Aorta (tissue), 5 donors: ENCODE results near the gene SOX15. TPM values are rescaled to one million over a fixed set of nuclear protein-coding genes. Genes with fewer than 3 reads are reported as not detected.

ENCODE experiments used
- ATAC-seq: fragments of 200-7000 bp; cut with Tn5 transposase; one replicate; pipeline ENCODE4 v1.9.1; 2022; ENCODE audit warnings: moderate library complexity; ENCODE audit not compliant: low FRiP score
- DNase-seq, 2 donors: peaks; one replicate each; pipeline ENCODE4 v3.0.0-alpha.2; 2020
- H3K27ac ChIP-seq, 2 donors: one replicate each; pipeline ENCODE4 v1.5.1; 2013; ENCODE audit warnings: low read length in 2 of 2, mild to moderate bottlenecking in 2 of 2, moderate library complexity in 2 of 2, control low read depth in 1 of 2, inconsistent platforms in 1 of 2, low read depth in 1 of 2
- H3K27me3 ChIP-seq, 2 donors: one replicate each; pipeline ENCODE4 v1.6.1; 2013; ENCODE audit warnings: control low read depth in 1 of 2, low read length in 1 of 2, mild to moderate bottlenecking in 1 of 2, moderate library complexity in 1 of 2; ENCODE audit not compliant: insufficient read depth in 2 of 2, control insufficient read depth in 1 of 2
- H3K36me3 ChIP-seq, 2 donors: one replicate each; pipeline ENCODE4 v1.6.1; 2013; ENCODE audit warnings: control low read depth in 1 of 2, low read length in 1 of 2, mild to moderate bottlenecking in 1 of 2; ENCODE audit not compliant: insufficient read depth in 2 of 2, control insufficient read depth in 1 of 2
- H3K4me1 ChIP-seq, 2 donors: one replicate each; pipeline ENCODE4 v1.6.1; 2013; ENCODE audit warnings: low read length in 2 of 2, control low read depth in 1 of 2, mild to moderate bottlenecking in 1 of 2, moderate library complexity in 1 of 2; ENCODE audit not compliant: insufficient read depth in 2 of 2, control insufficient read depth in 1 of 2
- H3K4me3 ChIP-seq, 2 donors: one replicate each; pipeline ENCODE4 v1.5.1; 2013; ENCODE audit warnings: low read length in 2 of 2, control low read depth in 1 of 2, mild to moderate bottlenecking in 1 of 2
- H3K9me3 ChIP-seq: one replicate; pipeline ENCODE4 v1.6.1; 2013; ENCODE audit warnings: mild to moderate bottlenecking, low read length; ENCODE audit not compliant: control insufficient read depth
- WGBS, 2 donors: extraction: QIAGEN DNeasy Blood & Tissue Kit; methylation state at CpG; one replicate each; pipeline ENCODE4 v1.1.7; 2013; 5-methylcytosine and 5-hydroxymethylcytosine counted together
- intact Hi-C, 2 donors: fragments of 100-400 bp; cut with DNase I; formaldehyde crosslinking; loops; one replicate each; pipeline versions ENCODE4 v1.14.2 to v1.15.0; 2022
- long read RNA-seq, 2 donors: library from polyadenylated mRNA; unstranded; transcript quantifications; one replicate each; pipeline ENCODE4 v2.0.0, GENCODE V29; 2020 to 2021
- polyA plus RNA-seq, 2 donors: library from polyadenylated mRNA; stranded (reverse); fragments of 200-250 nt; gene quantifications; one replicate each; pipeline ENCODE4 v1.2.3, GENCODE V29; 2013
- total RNA-seq, 2 donors: library from RNA; stranded (reverse); fragmentation: NEBNext Ultra II Directional; extraction: Animal tissue kit (Norgen Biotek cat#: 25700); gene quantifications; one replicate each; pipeline ENCODE4 v1.2.1, GENCODE V29; 2021
- donor health status: healthy with polysubstance abuse.
- donor health status: Bipolar disorder and iron deficiency.
- donor health status: DM: no; HTN: no; CAD: no.
- donor health status: DM: no; HTN: no; CAD: no.
- donor health status: DM: yes; HTN: yes; CAD: no.

The SOX15 gene
- 1 to 10 TPM; 1.1 to 2.4 TPM for total RNA-seq
- polyA plus RNA-seq = 1 to 10 TPM in 1 of 2 donors, under 1 TPM in 1; 0.50 to 2.8 TPM
- long read RNA-seq, donor 1 = 0 reads
- long read RNA-seq, donor 2, partial matches to known transcripts = 0 of 4 reads
- long read RNA-seq, donor 2, other reads (novel, unspliced or antisense) = 1 of 4 reads

DNA sequence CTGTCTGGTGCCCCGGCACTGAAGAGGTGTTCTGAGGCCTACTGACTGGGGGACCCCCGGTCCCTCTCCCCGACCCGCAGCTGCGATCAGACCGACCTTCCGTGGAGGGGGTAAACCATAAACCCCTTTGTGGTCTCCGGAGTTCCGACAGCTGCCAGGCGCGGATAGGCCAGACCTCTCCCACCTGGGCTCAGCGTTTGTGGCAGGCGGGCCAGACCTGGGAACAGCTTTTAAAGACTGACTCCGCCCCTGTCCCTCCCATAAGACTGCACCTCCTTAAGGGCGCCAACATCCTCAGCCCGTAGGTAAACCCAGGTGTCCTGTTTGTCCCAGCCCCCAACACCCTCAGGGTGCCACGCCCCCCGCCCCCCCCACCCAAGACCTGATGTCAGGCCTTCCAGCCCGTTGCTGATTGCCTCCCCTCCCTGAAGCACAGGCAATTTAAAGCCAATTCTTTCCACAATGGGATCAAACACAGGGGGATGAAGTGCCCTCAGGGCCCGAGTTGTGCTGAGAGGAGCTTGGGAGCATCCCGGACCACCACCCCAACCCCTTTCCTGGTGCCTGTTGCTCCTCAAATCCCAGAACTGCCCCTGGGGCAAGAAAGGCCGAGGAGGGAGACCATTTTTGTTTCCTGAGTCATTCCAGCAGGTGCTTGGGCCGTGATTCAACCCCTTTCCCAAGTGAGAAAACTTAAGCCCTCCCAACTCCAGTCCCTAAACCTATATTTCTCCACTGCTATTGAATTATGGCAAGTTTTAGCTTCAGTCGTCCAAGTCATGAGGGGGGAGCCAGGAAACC lies at the start of gene SOX15:
Gene SOX15, minus strand, starts transcription at position 204 of the 801 bp plus-strand sequence. CDS start 418 bp downstream, outside the sequence.
- Histone ChIP-seq H3K36me3 (peaks cover 11 to 16% of the 10 kb centered on the region in 2 donors), H3K27me3 (no peaks in the 10 kb centered on the region)
- intact Hi-C loops = loop anchor here (2.0 to 5.0 kb wide), 3 partner anchors 67 to 78 kb away; no protein-coding TSS in a partner anchor

DNA sequence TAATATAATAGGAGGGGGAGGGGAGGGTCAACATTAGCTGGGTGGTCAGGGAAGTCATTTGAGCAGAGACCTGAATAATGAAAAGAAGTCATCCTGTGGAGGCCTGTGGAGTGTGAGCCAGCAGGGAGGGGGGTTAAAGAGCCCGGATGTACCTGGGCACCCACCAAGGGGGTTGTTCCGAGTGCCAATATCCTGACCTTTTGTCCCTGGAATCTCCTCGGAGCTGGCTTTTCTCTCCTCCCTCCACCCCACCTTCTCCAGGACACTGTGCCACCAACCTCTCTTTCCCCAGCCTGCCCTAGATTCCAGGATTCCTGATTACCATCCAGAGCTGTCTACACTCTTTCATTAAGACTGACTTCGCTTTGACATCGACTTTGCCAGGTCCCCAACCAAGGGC lies 46.3 kb upstream of the SOX15 start:
- no peaks in the 10 kb centered on the region for H3K9me3 ChIP-seq

More for the DNA sequence above, at the start of gene SOX15:
- DNase-seq = no peak
- no peaks in the 10 kb centered on the region for H3K4me1 ChIP-seq
- H3K9me3 ChIP-seq = no peaks in the 10 kb centered on the region
- H3K27ac ChIP-seq = no peak within 1 kb of the TSS
- WGBS, 2 donors = 59 to 62% methylated on average over 24 of the region's 24 CpGs
- no peak for ATAC-seq
- peak within 1 kb of the TSS in 1 of 2 donors; percentile 14 for H3K4me3 ChIP-seq

GRCh38 chr17:7634384-7634783 lies 44.5 kb upstream of the SOX15 start:
- 11 to 19% methylated on average over 5 of the region's 5 CpGs for WGBS, 2 donors
- H3K27ac ChIP-seq = no peak overlapping the region
- H3K4me1 ChIP-seq = no peaks in the 10 kb centered on the region
- no peak overlapping the region for H3K4me3 ChIP-seq
- no peaks in the 10 kb centered on the region for H3K9me3 ChIP-seq
- ATAC-seq (peak; percentile 31), DNase-seq (no peak)
- intact Hi-C loops = no loop called here
- no peaks in the 10 kb centered on the region for H3K36me3 ChIP-seq
- H3K27me3 ChIP-seq = no peaks in the 10 kb centered on the region

More for the DNA sequence above, 46.3 kb upstream of the SOX15 start:
- ATAC-seq = no peak
- no peak overlapping the region for H3K4me3 ChIP-seq
- no peaks in the 10 kb centered on the region for H3K36me3 ChIP-seq
- no peak for DNase-seq
- no peaks in the 10 kb centered on the region for H3K27me3 ChIP-seq
- intact Hi-C loops = no loop called here
- H3K4me1 ChIP-seq = no peaks in the 10 kb centered on the region
- 65 to 71% methylated on average over 5 of the region's 5 CpGs for WGBS, 2 donors
- H3K27ac ChIP-seq = no peak overlapping the region

GRCh38 chr17:7633093-7633492 lies 43.2 kb upstream of the SOX15 start:
- 85 to 96% methylated on average over 2 of the region's 2 CpGs for WGBS, 2 donors
- no peak for DNase-seq
- no peaks in the 10 kb centered on the region for H3K4me1 ChIP-seq
- intact Hi-C loops = no loop called here
- H3K36me3 ChIP-seq = no peaks in the 10 kb centered on the region
- no peak overlapping the region for H3K4me3 ChIP-seq
- no peak for ATAC-seq
- no peaks in the 10 kb centered on the region for H3K27me3 ChIP-seq
- no peaks in the 10 kb centered on the region for H3K9me3 ChIP-seq
- H3K27ac ChIP-seq = no peak overlapping the region

DNA sequence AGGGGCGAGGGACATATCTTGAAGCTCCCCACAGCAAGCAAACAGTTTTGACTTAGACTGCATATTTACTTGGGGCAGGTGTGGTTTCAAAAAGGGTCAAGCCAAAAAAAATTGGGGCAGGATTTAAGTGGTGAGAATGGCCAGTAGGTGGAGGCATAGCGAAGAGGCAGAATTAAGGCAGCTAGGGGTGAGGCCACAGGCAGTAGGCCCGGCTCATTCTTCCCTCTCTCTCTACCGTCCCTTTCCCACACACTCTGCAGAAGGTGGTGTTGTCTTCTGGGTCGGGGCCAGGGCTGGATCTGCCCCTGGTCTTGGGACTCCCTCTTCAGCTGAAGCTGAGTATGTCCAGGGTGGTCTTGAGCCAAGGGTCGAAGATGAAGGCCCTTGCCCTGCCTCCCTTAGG lies 42.6 kb upstream of the SOX15 start:
- WGBS, 2 donors = 52 to 65% methylated on average over 6 of the region's 6 CpGs
- H3K27me3 ChIP-seq = no peaks in the 10 kb centered on the region
- H3K4me3 ChIP-seq = no peak overlapping the region
- H3K9me3 ChIP-seq = no peaks in the 10 kb centered on the region
- no peaks in the 10 kb centered on the region for H3K4me1 ChIP-seq
- no peak overlapping the region for H3K27ac ChIP-seq
- DNase-seq (no peak), ATAC-seq (no peak)
- H3K36me3 ChIP-seq = no peaks in the 10 kb centered on the region
- intact Hi-C loops = no loop called here

DNA sequence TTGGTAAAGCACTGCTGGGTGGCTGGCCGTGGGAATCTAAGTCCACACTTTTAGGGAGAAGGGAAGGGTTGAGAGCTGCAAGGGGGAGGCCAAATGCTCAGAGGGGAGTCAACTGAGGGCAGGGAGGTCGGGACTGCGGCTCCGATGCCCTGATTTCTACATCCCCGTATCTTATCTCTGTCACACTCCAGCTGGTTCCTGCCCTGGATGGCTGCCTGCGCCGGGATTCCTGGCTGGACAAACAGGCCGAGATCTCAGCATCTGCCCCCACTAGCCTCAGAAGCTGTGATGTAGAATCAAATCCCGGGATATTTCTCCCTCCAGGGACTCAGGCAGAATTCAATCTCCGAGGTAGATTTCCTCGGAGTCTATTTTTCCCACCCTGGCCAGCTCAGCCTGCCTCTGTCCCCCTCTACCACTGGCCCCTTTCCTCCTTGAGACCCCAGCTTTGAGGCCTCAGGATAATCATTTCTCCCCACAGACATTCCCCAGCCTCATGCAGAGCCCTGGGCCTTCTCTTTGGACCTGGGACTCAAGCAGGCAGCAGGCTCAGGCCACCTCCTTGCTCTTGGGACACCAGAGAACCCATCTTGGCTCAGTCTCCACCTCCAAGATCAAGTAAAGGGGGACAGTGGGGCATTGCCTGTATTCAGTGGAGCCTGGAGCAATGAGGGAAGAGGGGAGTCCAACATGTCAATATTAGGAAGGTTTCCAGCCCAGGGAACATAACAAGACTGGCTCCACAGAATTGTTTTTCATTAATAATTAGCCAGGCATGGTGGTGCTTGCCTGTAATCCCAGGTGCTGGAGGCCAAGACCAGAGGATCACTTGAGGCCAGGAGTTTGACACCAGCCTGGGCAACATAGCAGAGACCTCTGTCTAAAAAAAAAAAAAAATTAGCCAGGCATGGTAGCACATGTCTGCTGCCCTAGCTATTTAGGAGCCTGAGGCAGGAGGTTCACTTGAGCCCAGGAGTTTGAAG lies 41.8 kb upstream of the SOX15 start:
- 78 to 90% methylated on average over 11 of the region's 11 CpGs for whole genome bisulfite sequencing, 2 donors
- Histone ChIP-seq H3K27me3 (no peaks in the 10 kb centered on the region), H3K4me1 (no peaks in the 10 kb centered on the region), H3K36me3 (no peaks in the 10 kb centered on the region), H3K4me3 (no peak overlapping the region), H3K9me3 (no peaks in the 10 kb centered on the region), H3K27ac (no peak overlapping the region)
- intact Hi-C loops = no loop called here
- no peak for DNase-seq
- no peak for ATAC-seq

GRCh38 chr17:7629939-7630571 lies 40.2 kb upstream of the SOX15 start, which contains the start of gene SHBG:
Gene SHBG (plus strand): TSS chr17:7630135. CDS start chr17:7630173, 38 bp downstream.
- no peak for DNase-seq
- H3K27ac ChIP-seq = no peak within 1 kb of the TSS
- no peaks in the 10 kb centered on the region for H3K36me3 ChIP-seq
- no peaks in the 10 kb centered on the region for H3K9me3 ChIP-seq
- no peaks in the 10 kb centered on the region for H3K4me1 ChIP-seq
- H3K27me3 ChIP-seq = no peaks in the 10 kb centered on the region
- no peak for ATAC-seq
- intact Hi-C loops = loop anchor here (5.0 kb wide), 1 partner anchor 57 kb away; the partner anchor contains the start of genes TP53 (in 2 of the 2) and WRAP53 (in 2 of the 2)
- 69 to 70% methylated on average over 13 of the region's 13 CpGs for WGBS, 2 donors
- H3K4me3 ChIP-seq = no peak within 1 kb of the TSS
